Esophagus (tissue), 2 donors: ENCODE measurements around the gene ARHGEF16. TPM values are rescaled to one million over a fixed set of nuclear protein-coding genes. Genes with fewer than 3 reads are reported as not detected.

Experiments used
- H3K27ac ChIP-seq, 2 donors: one replicate each; pipeline ENCODE4 v1.5.1; 2013; ENCODE audit warnings: low read depth in 2 of 2, mild to moderate bottlenecking in 2 of 2, inconsistent platforms in 1 of 2, low read length in 1 of 2, moderate library complexity in 1 of 2
- H3K27me3 ChIP-seq, 2 donors: one replicate each; pipeline ENCODE4 v1.6.1; 2013; ENCODE audit warnings: low read length in 2 of 2, control low read depth in 1 of 2, mild to moderate bottlenecking in 1 of 2; ENCODE audit not compliant: insufficient read depth in 2 of 2, control insufficient read depth in 1 of 2
- H3K36me3 ChIP-seq, 2 donors: one replicate each; pipeline ENCODE4 v1.6.1; 2013; ENCODE audit warnings: low read length in 1 of 2; ENCODE audit not compliant: control insufficient read depth in 2 of 2, insufficient read depth in 2 of 2
- H3K4me1 ChIP-seq, 2 donors: one replicate each; pipeline ENCODE4 v1.6.1; 2013; ENCODE audit warnings: low read length in 1 of 2; ENCODE audit not compliant: control insufficient read depth in 2 of 2, insufficient read depth in 2 of 2
- H3K4me3 ChIP-seq, 2 donors: one replicate each; pipeline ENCODE4 v1.5.1; 2013; ENCODE audit warnings: low read length in 2 of 2, mild to moderate bottlenecking in 2 of 2, low read depth in 1 of 2, moderate library complexity in 1 of 2
- H3K9me3 ChIP-seq, 2 donors: one replicate each; pipeline ENCODE4 v1.6.1; 2013; ENCODE audit warnings: mild to moderate bottlenecking in 2 of 2, low read depth in 1 of 2, low read length in 1 of 2, moderate library complexity in 1 of 2; ENCODE audit not compliant: control insufficient read depth in 2 of 2, insufficient read depth in 1 of 2
- WGBS, 2 donors: extraction: QIAGEN DNeasy Blood & Tissue Kit; methylation state at CpG; one replicate each; pipeline ENCODE4 v1.1.7; 2013; 5-methylcytosine and 5-hydroxymethylcytosine counted together
- polyA plus RNA-seq, 2 donors: library from polyadenylated mRNA; stranded (reverse); fragments of 200-250 nt; gene quantifications; one replicate each; pipeline ENCODE4 v1.2.3, GENCODE V29; 2013
- donor health status: healthy with polysubstance abuse.
- donor health status: Bipolar disorder and iron deficiency.

Gene ARHGEF16
- polyA plus RNA-seq, 2 donors = 14.2 to 20.6 TPM

DNA sequence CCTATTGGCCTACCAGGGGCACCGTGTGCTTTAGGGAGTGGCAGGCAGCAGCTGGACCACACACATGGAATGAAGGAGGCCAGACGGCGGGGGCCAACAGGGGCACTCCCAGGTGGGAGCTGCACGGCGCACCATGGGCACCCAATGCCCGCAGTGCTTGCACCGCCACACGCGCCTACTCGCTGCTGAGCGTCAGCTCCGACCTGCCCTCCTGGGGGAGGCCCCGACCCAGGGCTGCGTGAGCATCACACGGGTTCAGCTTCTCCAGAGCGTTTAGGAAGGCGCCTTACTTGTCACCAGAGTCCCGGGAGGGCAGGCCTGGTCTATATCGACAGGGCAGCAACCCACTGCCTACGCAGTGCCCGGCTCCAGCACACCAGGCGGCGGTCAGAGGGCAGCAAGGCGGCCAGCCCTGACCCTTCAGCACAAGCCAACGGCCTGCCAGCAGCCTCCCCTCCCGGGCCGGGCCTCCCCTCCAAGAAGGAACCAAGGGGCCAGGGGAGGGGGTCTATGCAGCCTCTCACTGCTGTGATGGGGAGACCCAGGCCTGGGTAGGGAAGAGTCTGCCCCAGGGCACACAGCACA, 64.9 kb downstream of the ARHGEF16 start:
- Histone ChIP-seq H3K9me3 (no peaks in the 10 kb centered on the region), H3K4me1 (no peaks in the 10 kb centered on the region), H3K27me3 (no peaks in the 10 kb centered on the region), H3K27ac (no peak overlapping the region), H3K36me3 (peaks cover 0 to 6% of the 10 kb centered on the region in 2 donors), H3K4me3 (no peak overlapping the region)
- 94 to 97% methylated on average over 27 of the region's 27 CpGs for WGBS, 2 donors

- H3K4me3 ChIP-seq = no peak overlapping the region
- H3K9me3 ChIP-seq = no peaks in the 10 kb centered on the region
- H3K27ac ChIP-seq = no peak overlapping the region
- H3K4me1 ChIP-seq = no peaks in the 10 kb centered on the region
- 86 to 92% methylated on average over 24 of the region's 24 CpGs for WGBS, 2 donors
- H3K36me3 ChIP-seq = no peaks in the 10 kb centered on the region
- H3K27me3 ChIP-seq = no peaks in the 10 kb centered on the region
Observed at GRCh38 chr1:3520419-3521378, 66.2 kb downstream of the ARHGEF16 start.

GRCh38 chr1:3521426-3521825, 67.0 kb downstream of the ARHGEF16 start:
- no peaks in the 10 kb centered on the region for H3K4me1 ChIP-seq
- H3K27me3 ChIP-seq = no peaks in the 10 kb centered on the region
- no peaks in the 10 kb centered on the region for H3K9me3 ChIP-seq
- H3K36me3 ChIP-seq = no peaks in the 10 kb centered on the region
- H3K4me3 ChIP-seq = no peak overlapping the region
- WGBS, 2 donors = 84 to 89% methylated on average over 16 of the region's 16 CpGs
- H3K27ac ChIP-seq = no peak overlapping the region

DNA sequence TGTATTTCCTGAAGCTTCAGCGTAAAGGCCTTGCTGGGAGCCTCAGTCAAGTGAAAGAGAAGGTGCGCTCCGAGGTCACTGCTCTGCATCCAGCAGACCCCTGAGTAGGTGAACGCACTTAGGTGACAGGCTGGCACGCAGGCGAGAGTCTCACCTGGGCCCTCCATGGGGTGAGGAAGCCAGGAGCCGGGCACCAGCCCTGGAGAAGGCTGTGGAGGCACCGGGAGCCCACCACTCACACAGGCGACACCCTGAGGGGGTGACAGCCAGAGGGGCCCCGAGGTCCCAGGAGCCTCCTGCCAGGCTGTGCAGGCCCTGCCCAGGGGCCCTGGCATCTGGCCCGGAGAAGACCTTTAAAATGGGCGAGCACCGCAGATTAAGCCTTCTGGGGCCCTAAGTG, 67.6 kb downstream of the ARHGEF16 start:
- no peak overlapping the region for H3K27ac ChIP-seq

GRCh38 chr1:3522564-3523265, 68.2 kb downstream of the ARHGEF16 start:
- Histone ChIP-seq H3K4me3 (no peak overlapping the region), H3K27me3 (no peaks in the 10 kb centered on the region), H3K36me3 (no peaks in the 10 kb centered on the region), H3K9me3 (no peaks in the 10 kb centered on the region), H3K27ac (no peak overlapping the region), H3K4me1 (peaks cover 0 to 3% of the 10 kb centered on the region in 2 donors)
- WGBS, 2 donors = 84 to 86% methylated on average over 18 to 19 of the region's 19 CpGs

More for the DNA sequence above, 67.6 kb downstream of the ARHGEF16 start:
- H3K9me3 ChIP-seq = no peaks in the 10 kb centered on the region
- no peak overlapping the region for H3K4me3 ChIP-seq
- H3K27me3 ChIP-seq = no peaks in the 10 kb centered on the region
- no peaks in the 10 kb centered on the region for H3K36me3 ChIP-seq
- H3K4me1 ChIP-seq = no peaks in the 10 kb centered on the region
- 91% methylated on average over 13 of the region's 13 CpGs for WGBS, 2 donors

DNA sequence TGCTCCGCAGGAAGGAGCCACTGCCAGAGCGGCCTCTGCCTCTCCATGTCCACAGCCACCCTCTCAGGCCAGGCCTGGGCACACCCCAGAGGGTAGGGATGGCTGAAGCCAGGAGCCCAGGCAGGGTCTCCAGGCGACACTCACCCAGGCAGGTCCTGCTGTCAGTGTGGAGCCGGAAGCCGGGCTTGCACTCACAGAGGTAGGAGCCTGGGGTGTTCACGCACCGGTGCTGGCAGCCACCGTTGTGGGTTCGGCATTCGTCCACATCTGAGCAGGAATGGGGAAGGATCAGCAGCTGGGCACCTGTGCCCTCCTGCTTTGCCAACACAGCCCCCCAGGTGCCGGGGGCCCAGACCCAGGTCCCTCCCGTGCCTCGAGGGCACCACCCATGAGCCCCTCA, 69.5 kb downstream of the ARHGEF16 start:
- 83 to 89% methylated on average over 13 of the region's 13 CpGs for WGBS, 2 donors
- H3K36me3 ChIP-seq = no peaks in the 10 kb centered on the region
- no peak overlapping the region for H3K27ac ChIP-seq
- peaks cover 0 to 7% of the 10 kb centered on the region in 2 donors for H3K4me1 ChIP-seq
- H3K4me3 ChIP-seq = no peak overlapping the region
- no peaks in the 10 kb centered on the region for H3K9me3 ChIP-seq
- H3K27me3 ChIP-seq = no peaks in the 10 kb centered on the region

DNA sequence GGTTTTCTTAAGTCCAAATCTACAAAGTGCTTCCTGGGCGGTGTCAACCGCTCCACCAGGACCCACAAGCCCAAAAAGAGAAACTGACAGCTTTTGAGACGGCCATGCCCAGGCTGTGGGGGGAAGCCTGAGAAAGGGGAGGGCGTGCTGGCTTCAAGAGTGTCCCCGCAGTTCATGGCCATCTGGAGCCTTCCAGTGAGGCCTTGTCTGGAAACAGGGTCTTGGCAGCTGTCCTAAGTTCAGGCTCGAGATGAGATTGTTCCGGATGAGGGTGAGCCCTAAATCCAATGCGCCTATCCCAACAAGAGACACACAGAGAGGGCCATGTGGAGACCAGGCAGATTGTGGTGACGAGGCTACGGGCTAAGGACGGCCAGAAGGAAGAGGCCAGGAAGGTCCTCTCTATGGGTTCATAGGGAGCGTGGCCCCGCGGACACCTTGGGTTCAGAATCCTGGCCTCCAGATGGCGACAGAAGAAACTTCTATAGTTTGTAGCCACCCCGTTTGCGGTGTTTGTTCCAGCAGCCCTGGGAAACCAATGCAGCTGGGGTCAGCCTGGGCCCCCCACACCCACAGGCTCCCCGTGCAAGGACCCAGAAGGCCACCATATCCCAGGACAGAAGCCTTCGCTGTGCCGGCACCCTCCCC, 70.2 kb downstream of the ARHGEF16 start:
- Histone ChIP-seq H3K36me3 (no peaks in the 10 kb centered on the region), H3K4me1 (peaks cover under 1 to 14% of the 10 kb centered on the region in 2 donors), H3K27me3 (no peaks in the 10 kb centered on the region), H3K4me3 (no peak overlapping the region), H3K9me3 (no peaks in the 10 kb centered on the region), H3K27ac (no peak overlapping the region)
- whole genome bisulfite sequencing, 2 donors = 90% methylated on average over 20 of the region's 20 CpGs

- 85 to 88% methylated on average over 24 of the region's 24 CpGs for WGBS, 2 donors
- H3K27me3 ChIP-seq = no peaks in the 10 kb centered on the region
- no peaks in the 10 kb centered on the region for H3K36me3 ChIP-seq
- H3K4me1 ChIP-seq = peaks cover 6 to 19% of the 10 kb centered on the region in 2 donors
- no peak overlapping the region for H3K27ac ChIP-seq
- no peak overlapping the region for H3K4me3 ChIP-seq
- no peaks in the 10 kb centered on the region for H3K9me3 ChIP-seq
Observed at GRCh38 chr1:3525551-3526482, 71.4 kb downstream of the ARHGEF16 start.
